GM19438 (cell line): Measurements from ENCODE around the gene GRID1.

Experiments used
- ATAC-seq: cut with Tn5 transposase; IDR thresholded peaks from one replicate; pipeline ENCODE4 v1.9.1; 2021; ENCODE audit warnings: low read depth; ENCODE audit not compliant: unreplicated experiment

The GRID1 gene

DNA sequence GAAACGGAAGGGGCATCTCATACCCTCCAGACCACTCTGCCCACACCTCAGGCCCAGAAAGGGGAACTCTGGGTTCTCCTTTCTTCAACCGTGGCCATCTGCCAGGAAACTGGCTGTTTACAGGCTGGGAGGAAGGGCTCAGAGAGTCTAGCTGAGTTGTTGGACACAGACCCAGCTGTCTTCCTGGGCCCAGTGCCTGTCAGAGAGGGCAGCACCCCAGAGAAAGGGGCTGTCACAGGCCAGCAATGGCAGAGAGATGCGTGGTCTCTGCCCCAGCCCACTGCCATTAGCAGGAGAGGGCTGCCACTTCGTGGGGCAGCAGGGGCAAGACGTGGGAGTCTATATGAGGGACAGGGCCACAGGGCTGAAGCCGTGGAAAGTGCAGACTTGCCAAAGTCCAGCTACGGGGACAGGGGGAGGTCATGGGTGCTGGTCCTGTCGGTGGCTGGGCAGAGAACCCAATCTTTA is 11.0 kb downstream of the GRID1 start:
- no peak for ATAC-seq

DNA sequence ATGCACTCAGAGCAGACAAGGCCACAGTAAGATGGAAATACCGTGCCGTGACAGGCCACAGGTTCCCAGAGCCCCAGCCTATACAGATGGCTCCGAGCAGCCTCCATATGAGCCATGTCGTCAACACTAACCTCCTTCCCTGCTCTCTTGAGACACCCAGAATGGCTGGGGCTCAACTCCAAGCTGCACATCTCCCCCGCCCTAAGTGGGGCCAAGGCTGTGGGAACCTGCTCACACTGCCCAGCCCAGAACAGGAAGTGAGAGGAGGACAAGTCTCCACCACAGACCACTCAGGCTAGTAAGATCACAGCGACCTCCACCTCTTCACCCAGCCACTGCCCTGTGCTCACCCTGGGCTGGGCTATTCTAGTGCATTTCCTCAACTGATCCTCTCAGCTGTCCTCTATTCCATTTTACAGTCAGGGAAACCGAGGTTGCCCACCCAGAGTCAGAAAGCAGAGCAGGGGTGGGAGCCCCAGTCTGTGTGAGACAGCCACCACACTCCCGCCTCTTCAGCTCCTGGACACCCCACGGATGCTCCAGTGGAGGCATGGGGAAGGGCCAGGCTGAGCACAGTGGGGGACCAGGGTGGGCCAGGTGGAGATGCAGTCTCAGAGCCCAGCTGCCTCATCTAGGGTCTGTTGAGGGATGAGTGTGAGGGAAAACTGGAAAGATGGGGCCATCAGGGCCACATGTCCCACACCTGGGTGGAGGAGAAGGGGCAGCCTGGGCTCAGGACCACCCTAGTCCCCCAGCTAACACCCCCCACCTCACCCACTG is 11.6 kb downstream of the GRID1 start:
- no peak for ATAC-seq

DNA sequence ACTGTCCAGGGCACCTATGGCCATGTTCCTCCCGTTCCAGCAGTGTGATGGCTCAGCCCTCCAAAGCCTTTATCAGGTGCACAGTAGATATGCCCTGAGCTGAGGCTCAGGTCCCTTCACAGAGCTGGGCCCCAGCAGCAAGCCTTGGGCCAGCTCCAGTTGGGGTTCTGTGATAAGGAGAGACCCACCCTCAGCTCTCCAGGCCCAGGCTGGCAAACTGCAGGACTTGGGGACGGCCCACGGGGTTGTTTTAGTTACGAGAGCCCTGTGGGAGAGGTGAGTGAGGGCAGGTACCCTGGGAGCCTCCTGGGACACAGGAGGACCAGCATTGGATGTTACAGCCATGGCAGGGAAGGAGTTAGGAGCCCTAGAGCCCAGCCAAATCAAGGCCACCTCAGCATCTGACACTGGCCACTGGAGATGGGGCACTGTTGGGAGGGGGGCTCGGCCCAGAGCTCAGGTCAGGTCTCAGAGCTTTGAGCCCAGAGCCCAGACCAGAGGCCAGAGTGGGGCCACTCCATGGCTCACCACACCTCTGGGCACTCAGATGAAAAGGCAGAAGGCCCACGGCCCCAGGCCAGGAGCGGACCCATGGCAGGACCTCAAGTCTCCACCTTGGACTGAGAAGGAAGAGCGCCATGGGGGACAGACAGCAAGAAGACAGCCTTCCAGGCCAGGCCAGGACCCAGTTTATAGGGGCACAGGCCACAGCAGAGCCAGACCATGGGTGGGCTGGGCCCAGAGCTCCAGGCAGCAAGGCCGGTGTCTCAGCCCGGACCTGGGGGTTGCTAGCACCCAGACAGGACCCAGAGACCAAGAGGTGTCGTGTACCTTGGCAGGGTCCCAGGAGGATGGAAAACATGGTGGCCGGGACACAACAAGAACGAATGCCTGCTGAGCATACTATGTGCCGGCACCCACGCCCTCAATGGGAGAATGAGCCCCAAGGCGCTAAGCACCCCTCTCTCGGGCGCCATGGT is 12.8 kb downstream of the GRID1 start:
- no peak for ATAC-seq

DNA sequence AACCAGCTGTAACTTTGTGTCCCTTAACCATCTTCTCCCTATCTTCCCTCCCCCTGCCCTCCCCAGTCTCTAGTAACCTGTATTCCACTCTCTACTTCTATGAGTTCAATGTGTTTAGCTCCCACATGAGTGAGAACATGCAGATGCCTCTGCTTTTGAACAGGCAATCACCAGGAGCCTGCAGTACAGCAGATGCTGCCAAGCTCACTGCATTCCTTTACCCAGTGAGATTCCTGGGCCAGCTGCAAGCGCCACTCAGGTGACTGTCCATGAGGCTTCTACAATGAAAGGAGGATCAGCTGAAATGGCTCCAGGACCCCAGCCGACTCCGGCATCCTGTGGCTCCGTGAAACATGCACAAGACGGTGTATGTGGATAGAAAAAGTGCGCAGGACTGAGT is 15.7 kb downstream of the GRID1 start:
- no peak for ATAC-seq

DNA sequence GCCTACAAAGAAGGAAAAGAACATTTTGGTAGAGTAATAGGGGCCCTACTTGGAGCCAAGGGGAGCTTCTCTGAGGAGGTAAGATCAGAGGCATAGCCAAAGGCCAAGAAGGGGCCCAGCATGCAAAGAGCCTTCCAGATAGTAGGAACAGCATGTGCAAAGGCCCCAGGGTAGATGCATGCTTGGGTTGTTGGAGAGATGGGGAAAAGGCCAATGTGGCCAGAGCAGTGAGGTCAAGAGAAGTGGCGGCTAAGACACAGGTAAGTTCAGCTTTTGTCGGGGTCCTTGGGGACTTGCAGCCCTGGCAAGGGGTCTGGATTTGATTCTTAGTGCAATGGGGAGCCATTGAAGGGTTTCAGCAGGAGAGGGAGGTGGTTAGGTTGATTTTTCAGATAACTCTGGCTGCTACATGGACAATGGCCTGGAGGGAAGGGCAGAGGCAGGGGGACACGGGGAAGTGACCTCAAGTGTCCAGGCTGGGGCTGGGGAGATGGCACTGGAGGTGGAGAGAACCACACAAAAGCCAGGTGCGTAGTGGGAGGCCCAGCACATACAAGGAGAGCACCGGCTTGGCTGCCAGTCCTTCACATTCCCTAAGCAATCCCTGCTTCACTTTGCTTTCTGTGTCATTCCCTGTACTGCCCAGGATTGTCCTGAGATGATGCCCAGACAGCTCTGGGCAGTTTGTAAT is 16.5 kb downstream of the GRID1 start:
- ATAC-seq: no peak

DNA sequence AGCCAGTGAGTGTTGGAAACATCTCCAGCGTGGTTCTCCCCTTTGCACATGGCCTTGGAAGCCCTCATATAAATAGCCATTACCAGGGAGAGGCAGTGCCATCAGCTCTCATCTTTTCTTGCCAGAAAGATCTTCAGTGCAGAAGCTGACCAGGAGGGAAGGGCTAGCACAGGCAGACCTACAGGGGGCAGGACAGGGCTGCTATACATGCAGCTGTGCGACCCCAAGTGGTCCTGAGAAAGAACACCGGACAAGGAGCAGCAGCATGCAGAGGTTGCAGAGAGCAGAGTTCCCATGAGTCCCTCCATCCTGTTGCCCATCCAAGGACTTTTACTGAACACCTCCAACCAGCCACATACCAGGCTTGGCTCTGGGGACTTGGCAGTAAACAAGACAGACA is 17.1 kb downstream of the GRID1 start:
- no peak for ATAC-seq

DNA sequence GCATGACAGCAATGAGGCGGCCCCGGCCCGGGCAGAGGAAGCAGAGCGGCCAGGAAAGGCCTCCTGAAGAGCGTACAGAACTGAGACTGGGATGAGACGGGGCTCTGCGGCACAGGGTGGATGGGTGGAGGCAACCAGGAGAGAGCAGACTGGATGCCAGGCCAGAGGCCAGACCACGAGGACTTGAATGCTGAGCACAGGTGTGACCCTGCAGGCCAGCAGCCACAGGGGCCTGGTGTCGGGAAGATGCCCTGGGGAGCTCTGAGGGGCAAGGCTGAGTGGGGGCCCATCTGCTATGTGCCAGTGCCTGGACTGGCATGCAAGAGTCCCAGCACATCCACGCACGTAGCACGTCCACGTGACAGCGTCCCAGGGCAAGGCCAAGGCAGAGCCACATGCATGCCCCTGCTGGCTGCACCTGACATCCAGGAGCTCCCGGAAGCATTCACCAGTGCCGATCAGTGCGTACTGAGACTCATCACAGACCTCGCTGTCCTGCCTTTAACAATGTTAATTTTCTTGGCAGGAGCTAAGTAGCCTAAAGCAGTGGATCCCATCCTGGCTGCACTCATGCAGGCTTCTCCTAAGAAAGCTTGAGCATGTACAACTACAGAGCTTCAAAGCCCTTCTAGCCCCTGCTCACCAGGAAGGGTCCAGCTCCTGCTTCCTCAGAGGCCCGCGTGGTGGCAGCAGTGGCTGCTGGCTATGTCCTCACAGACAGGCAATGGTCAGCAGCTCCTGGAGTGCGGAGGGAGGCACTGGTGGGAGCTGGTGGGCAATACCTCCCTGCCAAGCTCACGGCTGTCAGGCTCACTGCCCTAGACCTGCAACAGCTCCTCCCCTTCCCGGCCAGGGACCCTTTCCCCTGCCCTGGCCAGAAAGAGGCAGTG is 18.0 kb downstream of the GRID1 start:
- no peak for ATAC-seq

DNA sequence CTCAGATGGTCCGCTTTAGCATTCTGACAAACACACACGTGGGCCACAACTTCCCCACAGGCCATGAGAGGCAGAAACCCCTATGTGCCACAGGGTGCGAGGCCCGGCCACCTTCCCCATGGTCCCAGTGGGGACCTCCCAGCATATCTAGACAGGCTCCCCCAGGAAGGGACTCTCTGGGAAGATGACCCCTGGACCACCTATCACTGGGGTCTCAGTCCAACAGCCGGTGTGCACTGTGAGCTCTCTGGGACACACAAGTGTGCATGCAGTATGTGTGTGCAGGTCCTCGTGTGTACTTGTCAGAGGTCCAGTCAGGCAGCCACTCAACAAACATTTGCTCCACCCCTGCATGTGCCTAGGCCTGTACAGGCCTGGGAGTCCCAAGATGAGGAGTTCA is 18.7 kb downstream of the GRID1 start:
- no peak for ATAC-seq

DNA sequence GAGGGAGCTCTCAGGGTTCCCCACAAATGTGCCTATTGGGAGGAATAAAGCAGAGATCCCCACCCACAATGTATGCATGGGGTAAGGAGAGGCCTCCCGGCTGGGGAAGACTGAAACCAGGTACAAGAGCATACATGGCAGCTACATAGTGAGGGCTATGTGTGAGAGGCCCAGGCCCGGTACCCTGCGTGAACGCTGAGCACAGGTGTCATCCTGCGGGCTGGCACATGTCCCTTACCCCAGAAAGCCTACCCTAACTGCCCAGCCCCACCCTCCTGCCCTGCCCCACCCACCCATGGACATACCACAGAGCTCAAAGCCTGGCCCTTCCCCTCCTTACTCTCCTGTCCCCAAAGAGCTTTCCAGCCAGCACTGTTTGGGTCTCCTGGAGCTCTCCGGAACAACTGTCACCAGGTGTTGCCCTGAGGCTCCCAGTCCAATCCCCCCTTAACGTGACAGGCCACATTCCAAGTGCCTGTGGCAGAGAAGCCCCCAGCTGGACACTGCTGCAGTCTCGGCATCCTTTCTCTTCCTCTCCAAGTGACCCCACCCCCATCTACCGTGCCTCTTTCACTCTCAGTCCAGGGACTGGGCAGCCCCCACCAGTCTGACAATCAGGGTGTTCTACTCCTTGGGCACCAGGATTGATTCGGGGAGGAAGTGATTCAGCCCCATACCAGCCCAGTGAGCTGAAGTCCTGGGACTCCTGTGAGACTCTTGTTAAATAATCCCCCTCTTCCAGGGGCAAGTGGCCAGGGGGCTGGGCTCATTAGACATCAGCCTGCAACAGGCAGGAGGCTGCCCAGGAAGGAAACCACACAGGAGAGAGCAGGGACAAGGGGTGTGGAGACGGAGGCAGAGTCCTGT is 19.6 kb downstream of the GRID1 start:
- no peak for ATAC-seq

DNA sequence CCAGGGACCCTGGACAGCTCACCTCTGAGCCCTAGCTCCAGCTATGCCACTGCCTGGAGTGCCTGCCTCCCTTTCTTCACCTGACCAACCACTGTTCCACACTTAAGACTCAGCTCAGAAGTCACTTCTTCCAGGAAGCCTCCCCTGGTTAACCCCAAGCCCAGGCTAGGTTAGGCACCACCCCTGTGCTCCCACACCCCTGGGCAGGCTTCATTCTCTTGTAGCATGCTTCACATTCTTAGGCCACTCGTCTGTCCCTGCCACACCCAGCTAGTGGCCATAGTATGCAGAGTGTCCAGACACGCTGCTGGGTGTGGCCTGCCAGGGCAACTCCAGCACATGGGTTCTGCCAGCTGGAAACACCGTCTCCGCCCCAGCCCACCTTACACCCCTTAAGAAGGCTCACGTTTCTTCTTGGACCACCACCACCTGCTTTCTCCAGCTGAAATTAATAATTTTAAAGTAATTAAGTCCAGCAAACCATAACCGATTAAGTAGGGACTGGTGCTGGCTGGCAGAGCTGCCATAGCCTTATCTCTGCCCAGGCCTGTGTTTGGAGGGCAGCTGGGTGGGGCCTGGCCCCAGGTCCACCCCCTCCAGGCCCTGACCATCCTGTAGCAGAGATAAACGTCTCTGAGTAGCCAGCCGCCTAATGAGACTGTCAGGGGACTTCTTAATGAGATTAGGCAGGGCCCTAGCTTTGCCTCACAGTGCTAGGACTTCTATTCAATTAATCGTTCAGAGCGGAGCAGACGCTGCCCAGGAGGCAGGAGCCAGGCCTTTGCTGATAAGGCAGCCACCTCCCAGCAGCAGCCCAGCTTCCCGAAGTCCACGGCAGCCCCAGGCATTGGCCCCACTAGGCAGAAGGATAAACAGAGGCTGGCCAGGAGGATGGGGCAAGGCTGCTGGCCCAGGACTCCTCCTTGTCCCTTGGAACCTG is 20.5 kb downstream of the GRID1 start:
- no peak for ATAC-seq

DNA sequence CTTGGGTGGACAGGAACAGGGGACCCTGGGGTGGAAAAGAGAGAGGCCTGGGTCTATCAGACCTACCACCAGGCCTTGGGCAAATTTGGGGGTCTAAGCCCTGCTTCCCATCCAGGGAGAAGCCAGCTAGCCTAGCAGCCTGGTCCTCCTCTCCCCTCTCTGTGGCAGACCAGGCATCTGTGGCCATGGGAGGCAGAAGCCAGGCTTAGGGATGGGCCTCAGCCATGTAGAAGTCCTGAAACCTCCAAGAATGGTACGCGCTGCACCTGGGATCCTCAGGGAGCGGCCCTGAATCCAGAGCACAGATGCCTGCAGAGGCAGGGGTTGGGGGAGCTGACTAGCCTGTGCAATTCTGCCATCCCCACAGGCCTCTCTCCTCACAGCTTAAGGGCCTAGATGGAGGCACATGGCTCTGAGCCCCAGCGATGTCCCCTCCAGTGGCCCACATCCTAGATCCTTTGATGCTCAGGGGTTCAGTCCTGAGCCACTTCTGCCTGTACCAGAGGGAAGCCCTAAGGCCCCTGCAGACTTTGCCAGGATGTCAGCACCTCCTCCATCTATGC is 21.2 kb downstream of the GRID1 start:
- no peak for ATAC-seq

DNA sequence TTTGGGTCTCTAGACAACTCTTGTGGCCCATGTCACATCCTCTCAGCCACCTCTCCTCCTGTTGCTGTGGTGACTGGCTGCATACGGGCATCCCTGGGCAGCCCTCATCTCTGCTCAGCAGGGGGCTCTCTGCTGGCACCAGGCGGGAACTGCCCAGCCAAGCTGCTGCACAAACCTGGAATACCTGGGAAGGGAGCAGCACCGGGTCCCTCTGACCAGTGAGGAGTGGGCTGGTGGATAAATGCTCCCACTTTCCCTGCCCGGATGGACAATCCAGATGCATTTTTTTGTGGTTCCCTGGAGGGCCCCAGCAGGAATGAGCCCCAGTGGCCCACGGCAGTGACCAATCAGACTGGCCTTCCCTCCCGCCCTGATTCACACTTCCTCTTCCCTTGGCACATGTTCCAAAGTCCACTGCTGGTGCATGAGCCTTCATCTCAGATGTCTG is 21.9 kb downstream of the GRID1 start:
- ATAC-seq: no peak

DNA sequence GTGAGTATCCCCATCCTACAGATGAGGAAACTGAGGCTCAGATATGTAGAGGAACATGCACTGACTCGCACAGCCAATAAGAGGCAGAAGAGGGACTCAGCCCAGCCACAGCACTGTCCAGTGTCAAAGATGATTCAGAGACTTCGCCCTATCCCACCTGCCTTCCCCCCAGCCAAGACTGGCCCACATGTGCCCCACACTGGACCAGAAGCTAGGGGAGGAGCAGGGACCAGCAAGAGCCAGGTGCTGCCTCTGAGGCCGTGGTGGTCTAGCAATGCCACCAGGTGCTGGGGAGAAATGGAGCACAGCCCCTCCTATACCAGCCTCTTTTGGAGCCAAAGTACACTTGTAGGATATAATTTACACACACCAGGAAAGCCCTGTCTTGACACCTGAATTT is 22.3 kb downstream of the GRID1 start:
- no peak for ATAC-seq

DNA sequence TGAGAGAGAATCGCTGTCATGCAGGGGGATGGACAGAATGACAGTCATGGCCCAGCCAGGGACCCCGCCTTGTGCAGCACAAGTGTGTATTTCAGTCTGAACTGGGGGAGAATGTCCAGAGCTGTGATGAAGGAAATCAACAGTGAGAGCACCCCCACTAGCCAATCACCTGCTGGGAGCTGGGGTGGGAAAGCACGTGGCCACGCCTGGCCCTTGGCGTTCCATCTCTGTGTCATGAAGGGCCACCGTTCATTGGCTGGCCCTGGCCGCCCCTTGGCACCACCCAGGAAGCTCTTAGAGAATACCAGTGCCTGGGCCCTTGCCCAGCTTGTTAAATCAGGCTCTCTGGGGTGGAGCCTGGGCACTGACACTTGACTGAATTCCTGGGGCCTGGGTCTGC is 22.8 kb downstream of the GRID1 start:
- ATAC-seq: no peak

DNA sequence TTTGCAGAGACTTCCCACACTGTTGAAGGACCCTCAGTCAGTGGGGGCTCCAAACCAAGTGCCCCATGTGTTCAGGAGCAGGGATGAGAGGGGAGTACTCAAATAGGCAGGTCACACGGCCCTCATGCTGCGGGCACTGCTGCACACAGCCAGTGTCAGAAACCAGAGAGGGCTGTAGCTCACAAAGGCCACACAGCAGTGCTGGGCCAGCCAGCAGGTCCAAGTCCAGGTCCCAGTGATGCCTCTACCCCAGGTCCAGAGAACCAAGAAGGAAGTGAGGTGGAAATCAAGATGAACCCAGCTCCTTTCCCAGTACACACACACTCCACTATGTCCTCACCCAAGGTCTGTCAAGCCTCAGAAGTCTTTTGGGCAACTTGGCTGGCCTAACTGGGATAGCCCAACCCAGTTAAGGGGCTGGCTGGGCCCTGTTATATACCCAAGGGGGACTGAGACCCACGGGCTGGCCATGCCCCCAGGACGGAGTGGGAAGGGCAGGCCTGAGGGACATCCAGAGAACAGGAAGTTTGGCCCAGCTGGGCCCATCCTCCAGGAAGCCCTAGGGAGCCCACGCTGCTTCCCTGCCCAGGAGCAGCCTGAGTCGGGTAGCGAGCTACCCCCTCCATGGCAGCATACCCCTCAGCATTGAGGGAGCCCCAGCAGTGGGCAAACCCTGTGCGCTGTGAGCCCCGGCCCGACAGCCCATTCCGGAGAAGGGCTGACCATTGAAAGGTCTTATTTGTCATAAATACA is 24.3 kb downstream of the GRID1 start:
- ATAC-seq: no peak

DNA sequence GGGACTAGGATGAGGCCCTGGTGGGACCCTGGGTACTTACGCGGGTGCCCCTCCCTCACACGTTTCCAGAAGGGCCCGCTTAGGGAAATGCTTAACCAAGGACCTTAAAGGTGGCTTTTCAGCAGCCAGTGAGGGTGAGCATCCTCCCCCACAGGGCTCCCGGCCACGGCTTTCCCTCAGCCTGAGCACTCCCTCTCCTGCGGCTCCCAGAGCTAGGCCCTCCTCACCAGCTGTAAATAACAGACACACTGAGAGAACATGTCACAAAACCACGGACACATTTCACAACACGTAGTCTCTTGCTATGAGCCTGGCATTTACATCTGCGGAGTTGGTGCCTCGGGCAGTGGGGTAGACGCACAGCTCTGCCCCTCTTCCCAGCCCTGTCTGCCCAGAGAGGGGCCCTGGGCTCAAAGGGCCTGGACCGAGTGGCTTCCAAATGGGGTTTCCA is 25.2 kb downstream of the GRID1 start:
- ATAC-seq: no peak

DNA sequence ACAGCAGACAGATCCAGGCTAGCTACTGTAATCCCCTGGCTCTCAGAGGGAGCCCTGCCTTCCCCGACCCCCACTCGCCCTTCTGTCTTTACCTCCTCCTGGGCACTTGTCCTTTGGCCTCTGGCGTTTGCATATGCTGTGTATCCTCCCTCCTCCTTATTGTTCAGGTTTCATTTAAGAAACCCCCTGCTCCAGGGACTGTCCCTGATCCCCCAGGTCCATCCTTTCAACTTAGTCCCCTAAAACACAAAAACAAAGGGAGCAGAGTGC is 25.7 kb downstream of the GRID1 start:
- ATAC-seq: no peak
